ENCODE measurements around the gene EBF4.

Gene EBF4

GRCh38 chr20:2690718-2691117 is 1.9 kb upstream of the EBF4 start:
- no peak overlapping the region for H3K4me3 ChIP-seq (ENCODE audit: low read depth, low read length)
- no peak for DNase-seq (ENCODE audit: low read depth)
- TF ChIP-seq CTCF (IDR thresholded peaks at IDR 0.05; ENCODE audit: insufficient read depth, low read depth, low read length, missing control alignments), result no peak

- TF ChIP-seq CTCF (IDR thresholded peaks at IDR 0.05; ENCODE audit: insufficient read depth, low read depth, low read length, missing control alignments), result no peak
- no peak for DNase-seq (ENCODE audit: low read depth)
- H3K4me3 ChIP-seq (ENCODE audit: low read depth, low read length), result no peak overlapping the region
Measured at GRCh38 chr20:2691127-2691526, 1.5 kb upstream of the EBF4 start.

GRCh38 chr20:2691663-2692035 is 931 bp upstream of the EBF4 start:
- no peak overlapping the region for H3K4me3 ChIP-seq (ENCODE audit: low read depth, low read length)
- TF ChIP-seq CTCF (IDR thresholded peaks at IDR 0.05; ENCODE audit: insufficient read depth, low read depth, low read length, missing control alignments), result no peak
- no peak for DNase-seq (ENCODE audit: low read depth)

- H3K4me3 ChIP-seq (ENCODE audit: low read depth, low read length), result no peak overlapping the region
- no peak for DNase-seq (ENCODE audit: low read depth)
- no peak for TF ChIP-seq CTCF (IDR thresholded peaks at IDR 0.05; ENCODE audit: insufficient read depth, low read depth, low read length, missing control alignments)
Measured at GRCh38 chr20:2692886-2693285, 306 bp downstream of the EBF4 start.

GRCh38 chr20:2693286-2694007 is 867 bp downstream of the EBF4 start:
- DNase-seq (ENCODE audit: low read depth), result no peak
- TF ChIP-seq CTCF (IDR thresholded peaks at IDR 0.05; ENCODE audit: insufficient read depth, low read depth, low read length, missing control alignments), result no peak

GRCh38 chr20:2694008-2694471 is 1.5 kb downstream of the EBF4 start:
- no peak overlapping the region for H3K4me3 ChIP-seq (ENCODE audit: low read depth, low read length)
- DNase-seq (ENCODE audit: low read depth), result no peak
- no peak for TF ChIP-seq CTCF (IDR thresholded peaks at IDR 0.05; ENCODE audit: insufficient read depth, low read depth, low read length, missing control alignments)

More at GRCh38 chr20:2693286-2694007, 867 bp downstream of the EBF4 start:
- no peak overlapping the region; the same call in 1 of the 2 replicates for H3K4me3 ChIP-seq (ENCODE audit: low read depth, low read length)

GRCh38 chr20:2694519-2694918 is 1.9 kb downstream of the EBF4 start:
- TF ChIP-seq CTCF (IDR thresholded peaks at IDR 0.05; ENCODE audit: insufficient read depth, low read depth, low read length, missing control alignments), result no peak
- no peak for DNase-seq (ENCODE audit: low read depth)
- no peak overlapping the region for H3K4me3 ChIP-seq (ENCODE audit: low read depth, low read length)

Data from GM12865 (cell line).